SK-N-MC (cell line): ENCODE measurements around the gene PLSCR1.
"Not testable (repeated sequence)": the region's sequence is repeated elsewhere in the genome, so short reads cannot be mapped to it uniquely, and the experiment has no call there.

Source experiments
- DNase-seq: peaks from one replicate; pipeline ENCODE4 v3.0.0-alpha.2; 2011; ENCODE audit warnings: low read depth, low spot score
- H3K27ac ChIP-seq: fragments of 200-600 bp; sonication (generic); 2 replicates; pipeline ENCODE4 v1.5.1; 2016; ENCODE audit warnings: mixed run types
- H3K36me3 ChIP-seq: fragments of 200-600 bp; sonication (generic); 2 replicates; pipeline ENCODE4 v1.6.1; 2017; ENCODE audit warnings: antibody characterized with exemption, low read length, mixed read lengths; ENCODE audit not compliant: insufficient read depth
- H3K4me3 ChIP-seq: fragments of 200-600 bp; sonication (generic); 2 replicates; pipeline ENCODE4 v1.5.1; 2016
- H3K9ac ChIP-seq: fragments of 200-600 bp; sonication (generic); 2 replicates; pipeline ENCODE4 v1.8.0; 2017; ENCODE audit warnings: mixed run types, mixed read lengths; ENCODE audit not compliant: insufficient read length
- H3K9me3 ChIP-seq: fragments of 200-600 bp; sonication (generic); 2 replicates; pipeline ENCODE4 v1.6.1; 2017; ENCODE audit warnings: low read depth, mild to moderate bottlenecking, antibody characterized with exemption, low read length, moderate library complexity, mixed read lengths
- EZH2 ChIP-seq: fragments of 200-600 bp; sonication (generic); IDR thresholded peaks from one replicate; pipeline ENCODE4 v1.6.1; 2017; ENCODE audit warnings: antibody characterized with exemption
- FOXP2 ChIP-seq: optimal IDR thresholded peaks from 2 replicates; pipeline ENCODE3; 2011; ENCODE audit warnings: mild to moderate bottlenecking, moderate library complexity; ENCODE audit not compliant: insufficient read depth; ENCODE audit errors: extremely low read length, control extremely low read depth
- POLR2AphosphoS5 ChIP-seq: IDR thresholded peaks from 2 replicates; pipeline ENCODE4 v1.6.1; 2012; ENCODE audit warnings: mild to moderate bottlenecking, low read depth, low read length, borderline replicate concordance

PLSCR1 gene

GRCh38 chr3:146499701-146500100 is 44.7 kb downstream of the PLSCR1 start:
- TF ChIP-seq FOXP2 (no peak), EZH2 (no peak), POLR2AphosphoS5 (no peak)
- Histone ChIP-seq H3K4me3 (no peak overlapping the region), H3K36me3 (no peaks in the 10 kb centered on the region), H3K27ac (no peak overlapping the region), H3K9me3 (no peaks in the 10 kb centered on the region), H3K9ac (no peak overlapping the region)
- DNase-seq: no peak

- Histone ChIP-seq H3K36me3 (no peaks in the 10 kb centered on the region), H3K4me3 (no peak overlapping the region), H3K9me3 (no peaks in the 10 kb centered on the region), H3K9ac (no peak overlapping the region), H3K27ac (no peak overlapping the region)
- DNase-seq: no peak
- no peak for TF ChIP-seq EZH2
- TF ChIP-seq POLR2AphosphoS5: no peak
- TF ChIP-seq FOXP2: no peak
Observed at GRCh38 chr3:146498002-146498736, 46.2 kb downstream of the PLSCR1 start.

- DNase-seq, H3K27ac ChIP-seq, H3K9ac ChIP-seq, H3K36me3 ChIP-seq, H3K4me3 ChIP-seq, H3K9me3 ChIP-seq: not testable (repeated sequence)
Observed at GRCh38 chr3:146497145-146497843, 47.1 kb downstream of the PLSCR1 start.

GRCh38 chr3:146496726-146497125 is 47.7 kb downstream of the PLSCR1 start:
- Histone ChIP-seq H3K4me3 (no peak overlapping the region), H3K9me3 (no peaks in the 10 kb centered on the region), H3K9ac (no peak overlapping the region), H3K27ac (no peak overlapping the region), H3K36me3 (no peaks in the 10 kb centered on the region)
- no peak for TF ChIP-seq EZH2
- no peak for TF ChIP-seq FOXP2
- no peak for TF ChIP-seq POLR2AphosphoS5
- no peak for DNase-seq

- Histone ChIP-seq H3K9me3 (no peaks in the 10 kb centered on the region), H3K36me3 (no peaks in the 10 kb centered on the region), H3K27ac (no peak overlapping the region), H3K4me3 (no peak overlapping the region), H3K9ac (no peak overlapping the region)
- DNase-seq: no peak
- TF ChIP-seq FOXP2 (no peak), POLR2AphosphoS5 (no peak), EZH2 (no peak)
Observed at GRCh38 chr3:146496251-146496650, 48.2 kb downstream of the PLSCR1 start.

- Histone ChIP-seq H3K9me3 (no peaks in the 10 kb centered on the region), H3K36me3 (no peaks in the 10 kb centered on the region), H3K27ac (no peak overlapping the region), H3K4me3 (no peak overlapping the region), H3K9ac (no peak overlapping the region)
- no peak for DNase-seq
- TF ChIP-seq FOXP2: no peak
- no peak for TF ChIP-seq EZH2
- TF ChIP-seq POLR2AphosphoS5: no peak
Observed at GRCh38 chr3:146493761-146494160, 50.6 kb downstream of the PLSCR1 start.

GRCh38 chr3:146493221-146493620 is 51.2 kb downstream of the PLSCR1 start:
- H3K4me3 ChIP-seq: no peak overlapping the region
- no peak for DNase-seq
- H3K27ac ChIP-seq: no peak overlapping the region
- H3K9ac ChIP-seq: no peak overlapping the region
- H3K9me3 ChIP-seq: no peaks in the 10 kb centered on the region
- no peaks in the 10 kb centered on the region for H3K36me3 ChIP-seq
- no peak for TF ChIP-seq EZH2
- TF ChIP-seq POLR2AphosphoS5: no peak
- TF ChIP-seq FOXP2: no peak

GRCh38 chr3:146491303-146491702 is 53.1 kb downstream of the PLSCR1 start:
- DNase-seq: no peak
- H3K36me3 ChIP-seq: no peaks in the 10 kb centered on the region
- TF ChIP-seq EZH2 (no peak), POLR2AphosphoS5 (no peak), FOXP2 (no peak)
- no peaks in the 10 kb centered on the region for H3K9me3 ChIP-seq
- no peak overlapping the region for H3K9ac ChIP-seq
- no peak overlapping the region for H3K4me3 ChIP-seq
- H3K27ac ChIP-seq: no peak overlapping the region

- Histone ChIP-seq H3K9me3 (no peaks in the 10 kb centered on the region), H3K4me3 (no peak overlapping the region), H3K27ac (no peak overlapping the region), H3K36me3 (no peaks in the 10 kb centered on the region), H3K9ac (no peak overlapping the region)
- TF ChIP-seq POLR2AphosphoS5: no peak
- no peak for TF ChIP-seq FOXP2
- TF ChIP-seq EZH2: no peak
- no peak for DNase-seq
Observed at GRCh38 chr3:146485297-146485696, 59.1 kb downstream of the PLSCR1 start.
